NB4 (cell line): ENCODE measurements around the gene TRAPPC8.

ENCODE experiments used
- MYC ChIP-seq: IDR thresholded peaks from 2 replicates; pipeline ENCODE4 v1.6.1; 2011; ENCODE audit warnings: low read depth, low read length
- TF ChIP-seq, protein P1 (sequence below): IDR thresholded peaks from one replicate; pipeline ENCODE4 v1.5.1; 2012; ENCODE audit warnings: low read depth, low read length

GRCh38 chr18:31954349-31954748 is 11.4 kb upstream of the TRAPPC8 start:
- TF ChIP-seq, protein P1, sequence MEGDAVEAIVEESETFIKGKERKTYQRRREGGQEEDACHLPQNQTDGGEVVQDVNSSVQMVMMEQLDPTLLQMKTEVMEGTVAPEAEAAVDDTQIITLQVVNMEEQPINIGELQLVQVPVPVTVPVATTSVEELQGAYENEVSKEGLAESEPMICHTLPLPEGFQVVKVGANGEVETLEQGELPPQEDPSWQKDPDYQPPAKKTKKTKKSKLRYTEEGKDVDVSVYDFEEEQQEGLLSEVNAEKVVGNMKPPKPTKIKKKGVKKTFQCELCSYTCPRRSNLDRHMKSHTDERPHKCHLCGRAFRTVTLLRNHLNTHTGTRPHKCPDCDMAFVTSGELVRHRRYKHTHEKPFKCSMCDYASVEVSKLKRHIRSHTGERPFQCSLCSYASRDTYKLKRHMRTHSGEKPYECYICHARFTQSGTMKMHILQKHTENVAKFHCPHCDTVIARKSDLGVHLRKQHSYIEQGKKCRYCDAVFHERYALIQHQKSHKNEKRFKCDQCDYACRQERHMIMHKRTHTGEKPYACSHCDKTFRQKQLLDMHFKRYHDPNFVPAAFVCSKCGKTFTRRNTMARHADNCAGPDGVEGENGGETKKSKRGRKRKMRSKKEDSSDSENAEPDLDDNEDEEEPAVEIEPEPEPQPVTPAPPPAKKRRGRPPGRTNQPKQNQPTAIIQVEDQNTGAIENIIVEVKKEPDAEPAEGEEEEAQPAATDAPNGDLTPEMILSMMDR, result no peak
- TF ChIP-seq MYC, result no peak
